ENCODE data around the gene ZNF536. TPM values are rescaled to one million over a fixed set of nuclear protein-coding genes. Genes with fewer than 3 reads are reported as not detected.
A peak's percentile ranks its signal among the peaks of the same experiment; 100 is the strongest.

The ZNF536 gene
- total and polyA plus RNA-seq, 12 donors = 2.3 to 10.8 (median 6.4) TPM

DNA sequence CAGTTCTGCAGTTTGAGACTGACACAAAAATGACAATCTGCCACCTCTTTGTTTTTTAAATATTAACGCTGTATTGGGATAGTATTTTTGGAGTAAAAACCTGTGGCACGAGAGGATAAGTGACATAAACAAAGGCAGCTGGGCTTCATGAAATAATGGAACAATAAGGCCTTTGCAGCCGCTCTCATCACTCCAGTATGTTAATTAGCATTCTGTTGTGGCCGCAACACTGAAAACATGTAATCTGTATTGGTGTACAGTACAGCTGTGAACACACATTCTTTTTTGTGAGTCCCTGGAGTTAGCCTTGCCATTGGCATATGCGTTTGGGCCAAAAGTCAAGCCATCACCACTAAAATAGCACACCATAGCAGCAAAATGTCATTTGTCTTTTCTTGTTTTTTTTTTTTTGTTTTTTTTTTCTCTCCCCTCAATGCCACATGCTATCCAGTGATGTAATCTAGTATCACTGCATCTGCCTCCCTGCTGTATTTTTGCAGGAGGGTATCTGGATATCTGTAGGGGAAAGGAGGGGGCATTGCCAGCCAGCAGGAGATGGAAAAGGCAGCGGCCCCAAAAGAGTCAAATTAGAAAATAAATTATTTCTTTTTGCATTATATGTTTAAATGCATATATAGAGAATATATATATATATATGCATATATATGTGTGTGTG lies 885 bp upstream of the ZNF536 start:
- intact Hi-C loops (cut with DNase I) = no loop called here
- Histone ChIP-seq H3K4me3 (no peak overlapping the region), H3K27ac (no peak overlapping the region), H3K36me3 (replicated peaks in 1 of 2) (no peaks in the 10 kb centered on the region), H3K4me1 (replicated peaks in 1 of 2) (no peaks in the 10 kb centered on the region), H3K27me3 (peaks cover 7% of the 10 kb centered on the region), H3K9me3 (replicated peaks in 1 of 3) (no peaks in the 10 kb centered on the region)
- 82 to 91% (median 87%) methylated on average over 6 of the region's 6 CpGs for WGBS, 4 donors
- no peak for TF ChIP-seq POLR2A (IDR thresholded peaks at IDR 0.05)
- TF ChIP-seq, protein P1, sequence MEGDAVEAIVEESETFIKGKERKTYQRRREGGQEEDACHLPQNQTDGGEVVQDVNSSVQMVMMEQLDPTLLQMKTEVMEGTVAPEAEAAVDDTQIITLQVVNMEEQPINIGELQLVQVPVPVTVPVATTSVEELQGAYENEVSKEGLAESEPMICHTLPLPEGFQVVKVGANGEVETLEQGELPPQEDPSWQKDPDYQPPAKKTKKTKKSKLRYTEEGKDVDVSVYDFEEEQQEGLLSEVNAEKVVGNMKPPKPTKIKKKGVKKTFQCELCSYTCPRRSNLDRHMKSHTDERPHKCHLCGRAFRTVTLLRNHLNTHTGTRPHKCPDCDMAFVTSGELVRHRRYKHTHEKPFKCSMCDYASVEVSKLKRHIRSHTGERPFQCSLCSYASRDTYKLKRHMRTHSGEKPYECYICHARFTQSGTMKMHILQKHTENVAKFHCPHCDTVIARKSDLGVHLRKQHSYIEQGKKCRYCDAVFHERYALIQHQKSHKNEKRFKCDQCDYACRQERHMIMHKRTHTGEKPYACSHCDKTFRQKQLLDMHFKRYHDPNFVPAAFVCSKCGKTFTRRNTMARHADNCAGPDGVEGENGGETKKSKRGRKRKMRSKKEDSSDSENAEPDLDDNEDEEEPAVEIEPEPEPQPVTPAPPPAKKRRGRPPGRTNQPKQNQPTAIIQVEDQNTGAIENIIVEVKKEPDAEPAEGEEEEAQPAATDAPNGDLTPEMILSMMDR (IDR thresholded peaks at IDR 0.05) = no peak
- DNase-seq = no peak

DNA sequence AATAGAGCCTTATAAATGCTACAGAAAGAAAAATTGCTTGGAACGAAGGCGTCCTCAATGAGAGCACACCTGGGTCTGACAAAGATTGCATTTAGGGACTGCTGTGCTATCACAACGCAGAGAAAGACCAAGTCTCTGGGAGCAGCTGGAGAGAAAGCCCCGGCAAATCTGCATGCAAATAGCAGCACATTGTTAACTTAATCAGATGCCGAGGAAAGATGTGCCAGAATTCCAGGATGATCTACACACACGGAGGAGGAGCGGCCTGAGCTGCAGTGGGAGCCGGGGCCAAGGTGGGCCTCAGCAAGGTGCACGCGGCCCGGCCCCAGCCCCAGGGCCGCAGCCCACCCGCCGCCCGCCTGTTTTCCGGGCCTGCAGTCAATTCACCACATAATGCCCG lies 1.4 kb downstream of the ZNF536 start:
- H3K27me3 ChIP-seq = peaks cover 7% of the 10 kb centered on the region
- no peaks in the 10 kb centered on the region for H3K9me3 ChIP-seq (replicated peaks in 1 of 3)
- TF ChIP-seq, protein P1 (IDR thresholded peaks at IDR 0.05) = no peak
- no peak for TF ChIP-seq POLR2A (IDR thresholded peaks at IDR 0.05)
- H3K36me3 ChIP-seq (replicated peaks in 1 of 2) = no peaks in the 10 kb centered on the region
- H3K27ac ChIP-seq = no peak overlapping the region
- DNase-seq = no peak
- intact Hi-C loops (cut with DNase I) = no loop called here
- no peaks in the 10 kb centered on the region for H3K4me1 ChIP-seq (replicated peaks in 1 of 2)
- H3K4me3 ChIP-seq = no peak overlapping the region
- 61 to 74% (median 68%) methylated on average over 15 to 17 of the region's 17 CpGs for WGBS, 4 donors

DNA sequence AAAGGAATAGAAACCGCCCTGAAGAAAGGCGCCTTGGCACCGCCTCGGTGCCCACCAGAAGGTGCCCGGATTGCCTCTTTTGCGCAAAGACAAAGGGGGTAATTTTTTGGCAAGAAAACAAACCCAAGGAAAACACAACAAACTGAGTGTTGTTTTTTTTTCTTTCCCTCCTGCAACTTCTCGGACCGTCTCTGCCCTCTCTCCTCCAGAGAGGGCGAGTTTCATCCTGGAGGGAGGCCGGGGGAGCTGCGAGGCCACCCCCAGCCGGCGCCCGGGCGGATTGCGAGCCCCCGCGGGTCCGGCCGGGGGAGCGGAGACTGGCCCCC lies 2.3 kb downstream of the ZNF536 start:
- Histone ChIP-seq H3K9me3 (replicated peaks in 1 of 3) (no peaks in the 10 kb centered on the region), H3K36me3 (replicated peaks in 1 of 2) (no peaks in the 10 kb centered on the region), H3K4me3 (peak overlapping the region in 1 of 4 donors; percentile 33), H3K4me1 (replicated peaks in 1 of 2) (no peaks in the 10 kb centered on the region), H3K27ac (no peak overlapping the region), H3K27me3 (peaks cover 7% of the 10 kb centered on the region)
- intact Hi-C loops (cut with DNase I) = no loop called here
- 16 to 34% (median 25%) methylated on average over 14 to 21 of the region's 21 CpGs for whole genome bisulfite sequencing, 4 donors
- TF ChIP-seq, protein P1 (IDR thresholded peaks at IDR 0.05) = no peak
- no peak for TF ChIP-seq POLR2A (IDR thresholded peaks at IDR 0.05)
- no peak for DNase-seq

DNA sequence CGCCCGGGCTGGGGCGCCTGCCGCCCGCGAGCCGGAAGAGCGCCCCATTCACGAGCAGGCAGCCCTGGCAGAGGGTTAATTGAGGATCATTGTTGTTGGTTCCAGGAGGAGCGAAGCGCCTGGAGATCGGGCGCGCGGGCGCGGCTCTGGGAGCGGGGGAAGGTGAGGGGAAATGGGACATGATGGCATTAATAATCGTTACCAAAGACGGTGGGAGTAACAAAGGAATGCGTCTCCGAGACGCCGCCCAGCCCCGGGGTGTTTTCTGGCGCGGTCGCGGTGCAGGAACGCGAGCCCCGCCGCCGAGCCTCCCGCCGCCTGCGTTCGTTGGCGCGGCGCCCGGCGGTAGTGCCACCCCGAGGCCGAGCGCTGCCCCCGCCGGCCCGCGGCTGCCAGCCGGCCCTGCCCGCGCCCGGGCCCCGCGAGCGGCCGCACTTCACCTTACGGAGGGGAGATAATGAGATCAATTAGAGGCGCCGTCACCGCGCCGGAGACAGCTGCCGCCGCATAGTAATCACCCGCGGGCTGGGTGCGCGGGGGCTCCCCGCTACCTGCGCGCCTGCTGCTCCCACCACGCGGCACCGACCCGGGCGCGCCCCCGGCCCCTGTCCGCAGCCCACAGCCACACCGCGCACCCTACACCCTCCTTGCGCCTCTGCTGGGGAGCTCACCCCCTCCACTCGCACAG lies 2.8 kb downstream of the ZNF536 start:
- TF ChIP-seq, protein P1 (IDR thresholded peaks at IDR 0.05) = no peak
- no peak for TF ChIP-seq POLR2A (IDR thresholded peaks at IDR 0.05)
- WGBS, 4 donors = 2 to 17% (median 3%) methylated on average over 4 to 85 of the region's 85 CpGs
- no peaks in the 10 kb centered on the region for H3K4me1 ChIP-seq (replicated peaks in 1 of 2)
- peak in 2 of 7 donors; percentile 14 to 38 for DNase-seq
- no peaks in the 10 kb centered on the region for H3K36me3 ChIP-seq (replicated peaks in 1 of 2)
- peak overlapping the region in 1 of 4 donors; percentile 33 for H3K4me3 ChIP-seq
- intact Hi-C loops (cut with DNase I) = no loop called here
- peaks cover 7% of the 10 kb centered on the region for H3K27me3 ChIP-seq
- H3K9me3 ChIP-seq (replicated peaks in 1 of 3) = no peaks in the 10 kb centered on the region
- H3K27ac ChIP-seq = no peak overlapping the region
